ENCODE measurements around the gene THOP1.
"Not testable (repeated sequence)": the region's sequence is repeated elsewhere in the genome, so short reads cannot be mapped to it uniquely, and the experiment has no call there.

The THOP1 gene

DNA sequence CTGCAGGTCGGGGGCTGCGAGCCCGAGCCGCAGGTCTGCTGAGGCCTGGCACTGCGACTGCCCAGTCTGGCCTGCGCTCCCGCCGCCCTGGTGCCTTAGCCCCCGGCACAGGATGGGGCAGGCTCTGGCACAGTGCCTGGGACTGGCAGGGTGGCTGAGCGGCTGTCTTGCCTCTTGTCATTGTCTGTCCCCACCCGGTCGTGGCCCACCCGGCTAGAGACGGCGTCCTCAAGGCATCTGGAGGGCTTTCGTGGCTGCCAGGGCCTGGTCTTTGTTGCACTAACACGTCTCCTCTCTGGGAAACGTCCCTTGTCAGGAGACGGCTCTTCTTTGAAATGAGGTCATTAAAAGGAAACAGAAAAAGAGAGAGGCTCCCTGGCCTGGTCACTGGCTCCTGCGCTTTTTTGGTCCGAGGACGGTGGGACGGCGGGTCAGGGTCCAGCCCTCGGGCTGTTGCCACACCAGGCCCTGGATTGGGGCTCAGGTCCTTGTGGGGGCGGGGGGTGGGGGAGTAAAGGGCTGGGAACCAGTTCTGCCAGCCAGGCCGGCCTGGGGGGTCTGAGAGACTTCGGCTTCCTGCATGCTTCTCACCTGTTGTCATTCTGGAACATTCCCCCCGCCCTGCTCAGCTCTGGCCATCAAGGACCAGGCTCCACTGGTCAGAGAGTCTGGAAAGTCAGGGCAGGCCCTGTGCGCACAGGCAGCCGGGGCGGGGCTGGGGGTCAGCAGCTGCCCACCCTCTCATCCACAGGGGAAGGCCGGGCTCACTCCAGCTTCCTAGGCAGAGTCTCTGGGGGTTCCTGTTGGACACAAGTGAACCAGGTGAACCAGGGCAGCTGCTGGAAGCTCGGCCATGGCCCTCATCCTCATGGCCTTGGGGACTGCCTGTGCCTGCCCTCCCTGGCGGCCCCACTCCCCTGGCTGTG is 28.2 kb downstream of the THOP1 start:
- Histone ChIP-seq H3K27me3 (ENCODE audit: insufficient read depth, poor library complexity, severe bottlenecking) (no peaks in the 10 kb centered on the region), H3K36me3 (ENCODE audit: low read depth) (peaks cover 16% of the 10 kb centered on the region), H3K27ac (ENCODE audit: poor library complexity, severe bottlenecking) (no peak overlapping the region), H3K9me3 (ENCODE audit: severe bottlenecking) (no peaks in the 10 kb centered on the region), H3K4me1 (ENCODE audit: insufficient read depth, poor library complexity, severe bottlenecking) (no peaks in the 10 kb centered on the region), H3K4me3 (ENCODE audit: severe bottlenecking) (no peak overlapping the region)
- TF ChIP-seq, protein P1, sequence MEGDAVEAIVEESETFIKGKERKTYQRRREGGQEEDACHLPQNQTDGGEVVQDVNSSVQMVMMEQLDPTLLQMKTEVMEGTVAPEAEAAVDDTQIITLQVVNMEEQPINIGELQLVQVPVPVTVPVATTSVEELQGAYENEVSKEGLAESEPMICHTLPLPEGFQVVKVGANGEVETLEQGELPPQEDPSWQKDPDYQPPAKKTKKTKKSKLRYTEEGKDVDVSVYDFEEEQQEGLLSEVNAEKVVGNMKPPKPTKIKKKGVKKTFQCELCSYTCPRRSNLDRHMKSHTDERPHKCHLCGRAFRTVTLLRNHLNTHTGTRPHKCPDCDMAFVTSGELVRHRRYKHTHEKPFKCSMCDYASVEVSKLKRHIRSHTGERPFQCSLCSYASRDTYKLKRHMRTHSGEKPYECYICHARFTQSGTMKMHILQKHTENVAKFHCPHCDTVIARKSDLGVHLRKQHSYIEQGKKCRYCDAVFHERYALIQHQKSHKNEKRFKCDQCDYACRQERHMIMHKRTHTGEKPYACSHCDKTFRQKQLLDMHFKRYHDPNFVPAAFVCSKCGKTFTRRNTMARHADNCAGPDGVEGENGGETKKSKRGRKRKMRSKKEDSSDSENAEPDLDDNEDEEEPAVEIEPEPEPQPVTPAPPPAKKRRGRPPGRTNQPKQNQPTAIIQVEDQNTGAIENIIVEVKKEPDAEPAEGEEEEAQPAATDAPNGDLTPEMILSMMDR (IDR thresholded peaks at IDR 0.05; ENCODE audit: poor library complexity, severe bottlenecking): no peak
- ATAC-seq (ENCODE audit: low read depth) (no peak), DNase-seq (ENCODE audit: low spot score) (no peak)

DNA sequence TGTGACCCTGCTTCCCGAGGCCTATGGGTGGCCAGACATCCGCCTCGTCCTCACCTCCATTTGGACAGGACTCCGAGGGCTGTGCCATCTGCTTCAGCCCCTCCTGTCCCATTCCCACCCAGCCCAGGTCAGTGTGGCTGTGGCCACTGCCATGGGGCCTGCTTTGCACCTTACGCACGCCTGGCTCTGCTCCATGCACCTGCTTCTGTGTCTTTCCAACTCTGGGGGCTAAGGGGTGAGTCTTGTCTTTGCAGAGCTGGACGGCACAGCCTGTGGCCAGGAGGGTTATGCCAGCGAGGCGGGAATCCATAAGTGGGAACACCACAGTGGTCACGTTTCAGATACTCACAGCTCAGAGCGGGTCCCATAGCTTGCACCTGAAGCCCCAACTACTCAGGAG is 29.1 kb downstream of the THOP1 start:
- Histone ChIP-seq H3K4me1 (ENCODE audit: insufficient read depth, poor library complexity, severe bottlenecking) (no peaks in the 10 kb centered on the region), H3K36me3 (ENCODE audit: low read depth) (peaks cover 7% of the 10 kb centered on the region; the same call in 1 of the 2 replicates), H3K9me3 (ENCODE audit: severe bottlenecking) (no peaks in the 10 kb centered on the region), H3K27ac (ENCODE audit: poor library complexity, severe bottlenecking) (no peak overlapping the region), H3K27me3 (ENCODE audit: insufficient read depth, poor library complexity, severe bottlenecking) (no peaks in the 10 kb centered on the region), H3K4me3 (ENCODE audit: severe bottlenecking) (no peak overlapping the region)
- TF ChIP-seq, protein P1 (IDR thresholded peaks at IDR 0.05; ENCODE audit: poor library complexity, severe bottlenecking): no peak
- DNase-seq (ENCODE audit: low spot score): no peak
- ATAC-seq (ENCODE audit: low read depth): no peak

DNA sequence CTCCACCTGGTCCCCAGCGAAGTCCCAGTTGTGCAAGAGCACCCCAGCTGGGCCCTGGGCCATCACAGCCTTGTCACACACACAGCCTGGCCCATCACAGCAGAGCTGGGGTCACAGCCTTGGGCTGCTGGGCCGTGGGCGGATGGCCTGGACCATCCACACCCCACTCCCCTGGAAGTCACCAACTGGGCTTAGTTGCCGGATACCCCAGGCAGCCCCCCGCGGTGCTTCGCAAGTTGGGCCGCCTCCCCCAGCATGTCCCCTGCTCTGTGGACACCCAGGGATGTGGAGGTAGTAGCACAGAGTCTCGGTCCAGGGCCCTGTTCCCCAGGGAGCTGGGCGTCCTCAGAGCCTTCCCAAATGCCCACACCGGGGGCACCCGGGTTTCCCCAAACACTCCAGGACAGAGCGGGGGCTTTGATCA is 29.9 kb downstream of the THOP1 start:
- ATAC-seq (ENCODE audit: low read depth) (no peak), DNase-seq (ENCODE audit: low spot score) (no peak)
- Histone ChIP-seq H3K4me3 (ENCODE audit: severe bottlenecking) (no peak overlapping the region), H3K27ac (ENCODE audit: poor library complexity, severe bottlenecking) (no peak overlapping the region), H3K36me3 (ENCODE audit: low read depth) (0 out of 2 replicates have a peak, but pooled peaks cover 5% of the 10 kb centered on the region), H3K4me1 (ENCODE audit: insufficient read depth, poor library complexity, severe bottlenecking) (no peaks in the 10 kb centered on the region), H3K9me3 (ENCODE audit: severe bottlenecking) (no peaks in the 10 kb centered on the region), H3K27me3 (ENCODE audit: insufficient read depth, poor library complexity, severe bottlenecking) (no peaks in the 10 kb centered on the region)
- TF ChIP-seq, protein P1 (IDR thresholded peaks at IDR 0.05; ENCODE audit: poor library complexity, severe bottlenecking): no peak

GRCh38 chr19:2815923-2816322 is 30.6 kb downstream of the THOP1 start:
- Histone ChIP-seq H3K36me3 (ENCODE audit: low read depth) (0 out of 2 replicates have a peak, but pooled peaks cover 3% of the 10 kb centered on the region), H3K4me3 (ENCODE audit: severe bottlenecking) (no peak overlapping the region), H3K27ac (ENCODE audit: poor library complexity, severe bottlenecking) (no peak overlapping the region), H3K27me3 (ENCODE audit: insufficient read depth, poor library complexity, severe bottlenecking) (no peaks in the 10 kb centered on the region), H3K4me1 (ENCODE audit: insufficient read depth, poor library complexity, severe bottlenecking) (no peaks in the 10 kb centered on the region), H3K9me3 (ENCODE audit: severe bottlenecking) (no peaks in the 10 kb centered on the region)
- ATAC-seq (ENCODE audit: low read depth) (no peak), DNase-seq (ENCODE audit: low spot score) (no peak)
- TF ChIP-seq, protein P1 (IDR thresholded peaks at IDR 0.05; ENCODE audit: poor library complexity, severe bottlenecking): no peak

DNA sequence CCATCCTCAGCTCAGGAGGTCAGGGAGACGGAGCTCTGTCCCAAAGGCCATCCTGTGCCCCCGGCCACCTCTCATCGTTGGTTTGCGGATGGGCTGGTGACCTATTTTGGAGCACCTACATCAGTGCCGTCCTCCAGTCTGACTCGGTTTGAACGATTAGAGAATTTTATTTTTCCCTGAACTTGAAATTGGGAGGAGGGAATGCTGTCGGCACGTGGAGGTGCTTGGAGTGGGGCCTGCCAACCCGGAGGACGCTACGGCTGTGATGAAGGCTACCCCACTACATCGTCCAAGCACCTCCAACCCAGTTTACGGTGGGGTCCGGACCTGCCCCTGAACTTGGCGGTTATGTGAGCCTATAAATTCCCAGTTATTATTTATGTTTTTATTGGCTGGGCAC is 31.3 kb downstream of the THOP1 start:
- TF ChIP-seq, protein P1 (IDR thresholded peaks at IDR 0.05; ENCODE audit: poor library complexity, severe bottlenecking): no peak
- Histone ChIP-seq H3K36me3 (ENCODE audit: low read depth) (no peaks in the 10 kb centered on the region), H3K9me3 (ENCODE audit: severe bottlenecking) (no peaks in the 10 kb centered on the region), H3K27ac (ENCODE audit: poor library complexity, severe bottlenecking) (no peak overlapping the region), H3K4me1 (ENCODE audit: insufficient read depth, poor library complexity, severe bottlenecking) (no peaks in the 10 kb centered on the region), H3K4me3 (ENCODE audit: severe bottlenecking) (no peak overlapping the region), H3K27me3 (ENCODE audit: insufficient read depth, poor library complexity, severe bottlenecking) (no peaks in the 10 kb centered on the region)
- ATAC-seq (ENCODE audit: low read depth) (no peak), DNase-seq (ENCODE audit: low spot score) (no peak)

GRCh38 chr19:2817237-2817829 is 32.0 kb downstream of the THOP1 start:
- DNase-seq (ENCODE audit: low spot score); H3K27ac ChIP-seq (ENCODE audit: poor library complexity, severe bottlenecking): not testable (repeated sequence)

More at GRCh38 chr19:2817237-2817829, 32.0 kb downstream of the THOP1 start:
- H3K4me3 ChIP-seq (ENCODE audit: severe bottlenecking); H3K36me3 ChIP-seq (ENCODE audit: low read depth); ATAC-seq (ENCODE audit: low read depth); H3K4me1 ChIP-seq (ENCODE audit: insufficient read depth, poor library complexity, severe bottlenecking); H3K9me3 ChIP-seq (ENCODE audit: severe bottlenecking); H3K27me3 ChIP-seq (ENCODE audit: insufficient read depth, poor library complexity, severe bottlenecking): not testable (repeated sequence)
